Ureter (tissue), 1 donor: ENCODE results near the gene ADRM1. TPM values are rescaled to one million over a fixed set of nuclear protein-coding genes. Genes with fewer than 3 reads are reported as not detected.

ENCODE experiments used
- DNase-seq: peaks from one replicate; pipeline ENCODE4 v3.0.0-alpha.2; 2020; ENCODE audit warnings: low spot score
- total RNA-seq: library from RNA; stranded (reverse); gene quantifications from one replicate; pipeline ENCODE4 v1.2.4, GENCODE V29; 2023
- donor health status: DM: yes; HTN: yes; CAD: no.

The ADRM1 gene
- total RNA-seq, 1 donor from 2014 or later = 72.6 TPM

- DNase-seq = no peak
Observed at GRCh38 chr20:62337558-62338293, 34.9 kb downstream of the ADRM1 start.

- no peak for DNase-seq
Observed at GRCh38 chr20:62338294-62338620, 35.5 kb downstream of the ADRM1 start.

GRCh38 chr20:62339647-62340062, 36.9 kb downstream of the ADRM1 start:
- DNase-seq = no peak

- DNase-seq = no peak
Observed at GRCh38 chr20:62342910-62343309, 40.1 kb downstream of the ADRM1 start.

GRCh38 chr20:62344092-62344491, 41.3 kb downstream of the ADRM1 start:
- no peak for DNase-seq

- no peak for DNase-seq
Observed at GRCh38 chr20:62344782-62345181, 42.0 kb downstream of the ADRM1 start.

- no peak for DNase-seq
Observed at GRCh38 chr20:62345681-62346370, 43.0 kb downstream of the ADRM1 start.

GRCh38 chr20:62346398-62347150, 43.8 kb downstream of the ADRM1 start:
- DNase-seq = no peak

- DNase-seq = no peak
Observed at GRCh38 chr20:62347151-62347404, 44.3 kb downstream of the ADRM1 start.

GRCh38 chr20:62347445-62347844, 44.6 kb downstream of the ADRM1 start:
- no peak for DNase-seq

- no peak for DNase-seq
Observed at GRCh38 chr20:62348604-62349003, 45.8 kb downstream of the ADRM1 start.

- DNase-seq = no peak
Observed at GRCh38 chr20:62349556-62350097, 46.8 kb downstream of the ADRM1 start.

- peak; percentile 91 for DNase-seq
Observed at GRCh38 chr20:62350098-62350628, 47.4 kb downstream of the ADRM1 start.

- no peak for DNase-seq
Observed at GRCh38 chr20:62350629-62351422, 48.0 kb downstream of the ADRM1 start.

GRCh38 chr20:62351469-62352401, 48.9 kb downstream of the ADRM1 start:
- DNase-seq = no peak

- peak; percentile 75 for DNase-seq
Observed at GRCh38 chr20:62352402-62353288, 49.8 kb downstream of the ADRM1 start.

GRCh38 chr20:62353289-62354030, 50.7 kb downstream of the ADRM1 start:
- no peak for DNase-seq

GRCh38 chr20:62354031-62354808, 51.4 kb downstream of the ADRM1 start:
- DNase-seq = no peak
